ENCODE measurements around the gene SEH1L. TPM values are rescaled to one million over a fixed set of nuclear protein-coding genes. Genes with fewer than 3 reads are reported as not detected.
"Not testable (repeated sequence)": the region's sequence is repeated elsewhere in the genome, so short reads cannot be mapped to it uniquely, and the experiment has no call there.

Gene SEH1L
- total RNA-seq, 1 experiment from 2014 or later, result 98.3 TPM

DNA sequence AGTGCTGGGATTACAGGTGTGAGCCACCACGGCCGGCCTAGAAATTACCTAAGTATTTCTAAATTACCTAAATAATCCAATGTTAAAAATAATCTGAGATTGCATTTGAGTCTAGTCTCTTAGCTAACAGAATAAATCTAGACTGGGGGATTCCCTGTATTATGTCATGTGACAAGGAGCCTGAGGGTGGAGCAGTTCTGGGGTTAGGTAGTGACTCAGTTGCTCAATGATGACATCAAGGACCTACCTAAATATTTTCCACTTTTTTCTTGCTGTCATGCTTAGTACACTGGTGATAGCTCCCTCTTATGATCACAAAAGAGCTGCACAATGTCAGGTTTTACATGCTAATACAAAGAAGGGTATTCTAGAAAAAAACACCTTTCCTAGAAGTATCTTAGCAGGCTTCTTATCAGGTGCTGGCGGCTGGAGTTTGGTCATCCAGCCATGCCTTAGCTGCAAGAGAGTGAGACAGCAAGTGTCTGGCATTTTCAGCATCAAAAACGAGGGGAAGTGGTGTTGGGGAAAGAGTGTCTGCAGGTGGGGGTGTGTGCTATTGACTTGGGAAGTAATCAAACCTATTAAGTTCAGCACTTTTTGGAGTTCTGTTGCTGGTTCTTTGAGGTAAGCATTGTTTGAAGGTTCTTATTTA lies 25.9 kb downstream of the SEH1L start:
- Histone ChIP-seq H3K9me3 (ENCODE audit: insufficient read depth, low read depth) (no peaks in the 10 kb centered on the region), H3K79me2 (ENCODE audit: low read depth) (peaks cover 4% of the 10 kb centered on the region; the same call in 1 of the 2 replicates), H3K27me3 (ENCODE audit: insufficient read depth, low read depth) (no peaks in the 10 kb centered on the region), H3K4me2 (no peak overlapping the region), H4K20me1 (ENCODE audit: insufficient read depth) (peaks cover 3% of the 10 kb centered on the region; the same call in 1 of the 2 replicates), H3K36me3 (ENCODE audit: low read depth) (peaks cover 10% of the 10 kb centered on the region), H3K4me3 (no peak overlapping the region), H3K4me1 (replicated peaks; ENCODE audit: insufficient read depth) (no peaks in the 10 kb centered on the region), H3F3A (ENCODE audit: insufficient read depth, low read depth) (no peaks in the 10 kb centered on the region), H3K27ac (no peak overlapping the region), H3K9me2 (ENCODE audit: insufficient read depth) (no peaks in the 10 kb centered on the region), H2AFZ (no peak overlapping the region)
- intact Hi-C loops (cut with micrococcal nuclease; ENCODE audit: unreplicated experiment), result no loop called here
- POLR2A ChIA-PET (ENCODE audit: unreplicated experiment), result no interaction called here
- CTCF ChIA-PET, result no interaction called here
- BruUV-seq (replicated peaks), result no TSS peak
- TF ChIP-seq, protein P1, sequence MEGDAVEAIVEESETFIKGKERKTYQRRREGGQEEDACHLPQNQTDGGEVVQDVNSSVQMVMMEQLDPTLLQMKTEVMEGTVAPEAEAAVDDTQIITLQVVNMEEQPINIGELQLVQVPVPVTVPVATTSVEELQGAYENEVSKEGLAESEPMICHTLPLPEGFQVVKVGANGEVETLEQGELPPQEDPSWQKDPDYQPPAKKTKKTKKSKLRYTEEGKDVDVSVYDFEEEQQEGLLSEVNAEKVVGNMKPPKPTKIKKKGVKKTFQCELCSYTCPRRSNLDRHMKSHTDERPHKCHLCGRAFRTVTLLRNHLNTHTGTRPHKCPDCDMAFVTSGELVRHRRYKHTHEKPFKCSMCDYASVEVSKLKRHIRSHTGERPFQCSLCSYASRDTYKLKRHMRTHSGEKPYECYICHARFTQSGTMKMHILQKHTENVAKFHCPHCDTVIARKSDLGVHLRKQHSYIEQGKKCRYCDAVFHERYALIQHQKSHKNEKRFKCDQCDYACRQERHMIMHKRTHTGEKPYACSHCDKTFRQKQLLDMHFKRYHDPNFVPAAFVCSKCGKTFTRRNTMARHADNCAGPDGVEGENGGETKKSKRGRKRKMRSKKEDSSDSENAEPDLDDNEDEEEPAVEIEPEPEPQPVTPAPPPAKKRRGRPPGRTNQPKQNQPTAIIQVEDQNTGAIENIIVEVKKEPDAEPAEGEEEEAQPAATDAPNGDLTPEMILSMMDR (conservative IDR thresholded peaks at IDR 0.05), result no peak
- no peak for TF ChIP-seq EZH2 (IDR thresholded peaks at IDR 0.05; ENCODE audit: low read depth)
- DNase-seq, result no peak

DNA sequence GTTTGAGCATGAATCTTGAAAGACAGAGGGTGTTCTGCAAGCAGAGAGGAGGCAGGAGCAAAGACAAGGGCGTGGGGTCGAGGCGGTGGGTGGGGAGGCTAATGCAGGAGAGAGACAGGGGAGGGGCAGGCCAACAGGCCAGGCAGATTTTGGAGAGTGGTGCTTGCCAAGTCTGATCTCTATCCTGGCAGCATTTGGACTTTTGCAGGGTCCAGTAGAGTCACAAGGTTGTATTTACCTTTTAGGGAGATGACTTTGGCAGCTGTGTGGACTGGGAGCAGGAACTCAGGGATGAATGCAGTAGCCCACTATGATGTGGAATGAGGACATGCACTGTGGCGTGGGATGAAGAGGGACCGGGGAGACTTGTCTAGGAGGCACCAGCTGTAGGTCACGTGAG lies 27.7 kb downstream of the SEH1L start:
- Histone ChIP-seq H3K4me2 (no peak overlapping the region), H3K79me2 (ENCODE audit: low read depth) (peaks cover 5% of the 10 kb centered on the region; the same call in 1 of the 2 replicates), H3K27me3 (ENCODE audit: insufficient read depth, low read depth) (no peaks in the 10 kb centered on the region), H3K9me3 (ENCODE audit: insufficient read depth, low read depth) (no peaks in the 10 kb centered on the region), H3K4me3 (no peak overlapping the region), H3K4me1 (replicated peaks; ENCODE audit: insufficient read depth) (no peaks in the 10 kb centered on the region), H3K9me2 (ENCODE audit: insufficient read depth) (no peaks in the 10 kb centered on the region), H3F3A (ENCODE audit: insufficient read depth, low read depth) (no peaks in the 10 kb centered on the region), H3K27ac (no peak overlapping the region), H4K20me1 (ENCODE audit: insufficient read depth) (peaks cover 3% of the 10 kb centered on the region; the same call in 1 of the 2 replicates), H2AFZ (no peak overlapping the region), H3K36me3 (ENCODE audit: low read depth) (peaks cover 10% of the 10 kb centered on the region)
- BruUV-seq (replicated peaks), result no TSS peak
- ChIA-PET CTCF (no interaction called here), POLR2A (ENCODE audit: unreplicated experiment) (interaction anchor here (0.6 kb wide), 1 partner anchor 15 kb away, joined by 3 read pairs; no protein-coding TSS in a partner anchor)
- intact Hi-C loops (cut with micrococcal nuclease; ENCODE audit: unreplicated experiment), result no loop called here
- TF ChIP-seq, protein P1 (conservative IDR thresholded peaks at IDR 0.05), result no peak
- TF ChIP-seq EZH2 (IDR thresholded peaks at IDR 0.05; ENCODE audit: low read depth), result no peak
- no peak for DNase-seq

DNA sequence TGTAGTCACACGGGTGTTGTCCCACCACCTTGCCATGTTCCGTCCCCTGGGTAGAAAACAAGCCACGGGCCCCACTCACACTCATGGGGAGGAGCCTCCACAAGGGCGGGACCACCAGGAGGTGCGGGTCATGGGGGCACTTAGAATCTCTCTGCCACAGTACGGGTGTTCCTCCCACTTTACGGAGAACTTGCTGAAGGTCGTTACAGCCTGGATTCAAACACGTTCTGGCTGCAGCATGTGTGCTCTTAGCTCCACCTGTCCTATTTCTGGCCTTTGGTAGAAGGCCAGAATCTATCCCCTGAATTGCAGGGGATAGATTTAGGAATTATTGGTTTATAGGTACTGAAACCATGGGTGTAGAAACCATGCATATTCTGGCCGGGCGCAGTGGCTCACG lies 28.5 kb downstream of the SEH1L start:
- no peaks in the 10 kb centered on the region for H3K9me2 ChIP-seq (ENCODE audit: insufficient read depth)
- intact Hi-C loops (cut with micrococcal nuclease; ENCODE audit: unreplicated experiment), result no loop called here
- DNase-seq, result no peak
- H3K36me3 ChIP-seq (ENCODE audit: low read depth), result peaks cover 10% of the 10 kb centered on the region
- no peak overlapping the region for H3K4me2 ChIP-seq
- H3F3A ChIP-seq (ENCODE audit: insufficient read depth, low read depth), result no peaks in the 10 kb centered on the region
- no peaks in the 10 kb centered on the region for H3K9me3 ChIP-seq (ENCODE audit: insufficient read depth, low read depth)
- no peaks in the 10 kb centered on the region for H3K27me3 ChIP-seq (ENCODE audit: insufficient read depth, low read depth)
- ChIA-PET CTCF (interaction anchor here (0.6 kb wide), 1 partner anchor 584 kb away, joined by 3 read pairs; no protein-coding TSS in a partner anchor), POLR2A (ENCODE audit: unreplicated experiment) (interaction anchor here (0.6 to 0.7 kb wide), 2 partner anchors 15 to 599 kb away, joined by 3 to 6 read pairs; partner anchors contain the start of gene CEP192)
- H3K4me3 ChIP-seq, result no peak overlapping the region
- no peak overlapping the region for H3K27ac ChIP-seq
- peaks cover 3% of the 10 kb centered on the region; the same call in 1 of the 2 replicates for H4K20me1 ChIP-seq (ENCODE audit: insufficient read depth)
- BruUV-seq (replicated peaks), result no TSS peak
- H3K4me1 ChIP-seq (replicated peaks; ENCODE audit: insufficient read depth), result no peaks in the 10 kb centered on the region
- TF ChIP-seq EZH2 (IDR thresholded peaks at IDR 0.05; ENCODE audit: low read depth), result no peak
- peaks cover 5% of the 10 kb centered on the region; the same call in 1 of the 2 replicates for H3K79me2 ChIP-seq (ENCODE audit: low read depth)
- H2AFZ ChIP-seq, result no peak overlapping the region

DNA sequence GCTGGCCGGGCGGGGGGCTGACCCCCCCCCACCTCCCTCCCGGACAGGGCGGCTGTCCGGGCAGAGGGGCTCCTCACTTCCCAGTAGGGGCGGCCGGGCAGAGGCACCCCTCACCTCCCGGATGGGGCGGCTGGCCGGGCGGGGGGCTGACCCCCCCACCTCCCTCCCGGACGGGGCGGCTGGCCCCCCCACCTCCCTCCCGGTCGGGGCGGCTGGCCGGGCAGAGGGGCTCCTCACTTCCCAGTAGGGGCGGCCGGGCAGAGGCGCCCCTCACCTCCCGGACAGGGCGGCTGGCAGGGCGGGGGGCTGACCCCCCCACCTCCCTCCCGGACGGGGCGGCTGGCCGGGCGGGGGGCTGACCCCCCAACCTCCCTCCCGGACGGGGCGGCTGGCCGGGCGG lies 32.3 kb downstream of the SEH1L start:
- H3K9me2 ChIP-seq (ENCODE audit: insufficient read depth); intact Hi-C loops (cut with micrococcal nuclease; ENCODE audit: unreplicated experiment); H3K79me2 ChIP-seq (ENCODE audit: low read depth); H3K4me3 ChIP-seq; POLR2A ChIA-PET (ENCODE audit: unreplicated experiment); H3F3A ChIP-seq (ENCODE audit: insufficient read depth, low read depth); BruUV-seq (replicated peaks); DNase-seq; H3K4me1 ChIP-seq (replicated peaks; ENCODE audit: insufficient read depth); H2AFZ ChIP-seq; H4K20me1 ChIP-seq (ENCODE audit: insufficient read depth); CTCF ChIA-PET; H3K9me3 ChIP-seq (ENCODE audit: insufficient read depth, low read depth); H3K27ac ChIP-seq; H3K27me3 ChIP-seq (ENCODE audit: insufficient read depth, low read depth); H3K4me2 ChIP-seq: not testable (repeated sequence)
- H3K36me3 ChIP-seq (ENCODE audit: low read depth), result peaks cover 20% of the 10 kb centered on the region

Data from PC-9 (cell line).